Stimulated activated CD4-positive, alpha-beta T cell treated with anti-CD3 and anti-CD28 coated beads, Interleukin-4, amount 100 ng/mL, for 4 hours (primary cell): Measurements from ENCODE around the gene CA6.
"Not testable (repeated sequence)": the region's sequence is repeated elsewhere in the genome, so short reads cannot be mapped to it uniquely, and the experiment has no call there.

ENCODE experiments used
- DNase-seq, 2 experiments: peaks; one replicate each; pipeline ENCODE4 v3.0.0-alpha.2; 2020

Gene CA6

DNA sequence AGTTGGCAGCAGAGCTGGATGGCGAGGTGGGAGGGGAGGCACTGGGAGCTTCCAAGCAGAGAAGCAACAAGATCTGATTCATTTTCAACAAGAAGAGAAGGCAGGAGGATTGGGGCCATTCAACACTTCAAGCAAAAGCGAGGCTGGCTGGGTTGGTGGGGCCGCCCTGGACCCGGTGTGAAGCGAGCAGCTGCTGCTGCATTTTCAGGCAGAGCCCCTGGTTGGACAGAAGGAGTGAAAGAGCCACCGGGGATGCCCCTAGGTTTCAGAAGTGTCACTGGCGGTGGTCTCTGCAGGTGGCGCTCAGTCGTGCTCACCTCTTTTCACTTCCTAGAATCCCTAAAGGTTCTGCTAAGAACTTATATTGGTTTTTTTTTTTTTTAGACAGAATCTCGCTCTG, 62.6 kb downstream of the CA6 start:
- no peak for DNase-seq

GRCh38 chr1:9009438-9010370, 64.0 kb downstream of the CA6 start:
- no peak for DNase-seq

GRCh38 chr1:9010781-9011323, 65.2 kb downstream of the CA6 start:
- DNase-seq: no peak

DNA sequence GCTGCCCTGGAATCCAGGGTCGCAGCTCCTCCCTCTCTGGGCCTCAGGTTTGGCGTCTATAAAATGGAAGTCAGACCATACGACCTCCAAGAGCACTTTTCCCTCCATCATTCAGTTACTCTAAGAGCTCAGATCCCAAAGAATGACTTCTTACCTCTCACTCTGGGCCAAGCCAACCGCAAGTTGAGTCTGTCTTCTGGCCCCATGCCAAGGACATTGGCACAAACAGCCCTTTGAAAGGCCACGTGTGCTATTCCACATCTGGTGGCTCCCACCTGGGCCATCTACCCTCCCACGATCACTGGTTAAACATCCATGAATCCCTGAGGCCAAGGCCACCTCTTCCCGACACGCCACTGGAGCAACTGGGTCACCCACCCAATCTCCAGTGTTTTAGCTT, 68.2 kb downstream of the CA6 start:
- DNase-seq: no peak

DNA sequence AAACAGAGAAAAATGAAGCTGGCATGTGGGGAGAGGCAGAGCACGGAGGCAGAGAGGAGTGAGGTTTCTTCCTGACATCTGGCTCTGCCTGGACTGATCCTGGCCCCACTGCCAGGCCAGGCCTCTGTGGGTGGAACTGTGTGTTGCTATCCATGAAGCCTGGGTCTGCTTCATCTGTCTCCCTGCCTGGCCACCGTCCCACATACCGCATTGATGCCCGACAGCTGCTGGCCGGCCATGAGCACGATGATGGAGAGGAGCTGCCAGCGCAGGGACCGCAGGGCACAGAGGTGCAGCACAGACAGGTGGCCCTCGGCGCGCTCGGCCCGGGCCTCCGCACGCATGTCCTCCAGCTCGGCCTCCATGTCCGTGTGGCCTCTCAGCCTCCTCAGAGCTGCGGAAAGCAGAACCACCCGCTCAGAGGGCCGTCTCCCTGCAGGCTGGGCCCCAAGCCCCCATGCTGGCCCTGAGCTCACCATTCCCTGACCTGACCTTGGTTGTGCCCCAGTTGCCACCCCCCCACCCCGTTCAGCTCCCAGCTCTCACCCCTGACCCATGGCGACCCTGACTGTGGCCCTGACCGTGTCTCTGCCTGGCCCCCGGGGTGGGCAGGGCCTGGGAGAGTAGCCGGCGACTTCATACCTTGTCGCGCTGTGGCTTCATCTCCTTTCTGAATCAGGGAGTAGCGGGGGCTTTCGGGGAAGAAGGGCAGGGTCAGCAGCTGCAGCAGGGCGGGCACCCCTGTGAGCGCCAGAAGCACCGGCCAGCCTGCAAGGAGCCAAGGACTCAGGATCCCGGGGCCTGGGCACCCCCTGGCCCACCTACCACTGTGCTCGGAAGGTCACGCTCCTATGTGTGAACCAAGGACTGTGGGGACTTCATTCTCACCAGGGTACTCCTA, 69.1 kb downstream of the CA6 start:
- DNase-seq: no peak

GRCh38 chr1:9016455-9016854, 70.8 kb downstream of the CA6 start:
- no peak for DNase-seq

DNA sequence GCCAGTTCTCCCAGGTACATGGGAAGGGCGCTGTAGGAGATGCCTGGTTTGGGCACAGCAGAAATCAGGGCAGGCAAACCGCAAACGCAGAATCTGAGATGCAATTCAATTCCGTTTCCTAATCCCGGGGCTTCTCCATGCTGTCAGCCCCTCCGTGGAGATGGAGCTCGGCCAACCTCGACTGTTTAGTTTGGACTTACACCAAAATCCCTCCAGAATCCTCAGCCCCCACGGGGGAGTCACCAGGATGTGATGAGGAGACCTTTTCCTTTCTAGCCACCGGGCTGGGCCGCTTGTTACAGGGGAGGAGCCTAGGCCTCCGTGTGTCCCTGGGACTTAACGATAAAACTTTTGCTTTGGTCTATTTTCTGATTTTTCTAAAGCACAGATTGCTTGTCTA, 72.7 kb downstream of the CA6 start:
- DNase-seq: no peak

GRCh38 chr1:9019896-9020295, 74.2 kb downstream of the CA6 start:
- DNase-seq: no peak

DNA sequence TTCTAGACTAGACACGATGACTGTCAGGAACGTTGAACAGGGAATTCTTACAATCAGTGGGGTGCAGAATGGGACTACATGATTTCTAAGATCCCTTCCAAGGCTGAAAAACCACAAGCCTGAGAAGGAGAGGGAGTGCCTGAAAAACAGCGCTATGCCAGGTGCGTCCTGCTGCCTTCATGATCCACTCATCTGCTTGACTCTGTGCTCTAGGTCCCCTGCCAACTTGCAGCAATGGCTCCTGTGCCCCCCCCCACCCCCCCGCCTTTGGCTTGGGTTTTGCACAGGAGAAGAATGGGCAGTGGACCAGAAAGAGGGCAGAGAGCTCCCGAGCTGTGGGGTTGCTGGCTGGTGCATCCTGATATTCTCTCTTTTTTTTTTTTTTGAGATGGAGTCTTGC, 74.6 kb downstream of the CA6 start:
- DNase-seq: no peak

DNA sequence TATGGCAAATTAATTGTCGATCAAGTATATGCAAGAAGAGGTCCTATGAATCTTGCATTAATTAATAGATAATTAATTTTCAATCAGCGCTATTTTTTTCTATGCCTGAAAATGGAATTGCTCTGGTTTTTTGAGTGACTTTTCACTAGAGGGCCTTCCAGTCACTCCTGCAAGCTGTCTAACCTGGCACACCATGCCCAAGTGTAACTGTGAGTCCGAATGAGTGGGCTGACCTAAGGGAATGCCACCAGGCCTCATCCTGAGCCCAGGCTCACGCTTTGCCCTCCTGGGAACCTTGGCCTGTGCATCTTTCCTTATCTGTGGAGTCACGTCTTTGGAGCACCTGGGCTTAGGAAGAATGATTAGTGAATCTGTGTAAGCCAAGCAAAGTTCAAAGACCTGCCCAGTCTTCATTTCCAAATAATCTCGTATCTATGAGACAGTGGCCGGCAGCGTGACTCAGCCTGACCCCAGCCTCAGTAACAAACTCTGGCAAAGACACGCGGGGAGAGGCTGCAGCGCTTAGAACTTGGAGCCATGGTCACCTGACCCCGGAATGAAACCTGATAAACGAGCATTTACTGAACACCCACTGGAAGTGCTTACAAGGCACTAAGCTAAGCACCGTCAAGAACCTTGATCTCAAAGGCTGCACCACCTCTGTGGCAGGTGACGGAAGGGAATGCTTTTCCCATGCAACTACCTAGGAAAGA, 76.5 kb downstream of the CA6 start:
- not testable (repeated sequence) for DNase-seq

DNA sequence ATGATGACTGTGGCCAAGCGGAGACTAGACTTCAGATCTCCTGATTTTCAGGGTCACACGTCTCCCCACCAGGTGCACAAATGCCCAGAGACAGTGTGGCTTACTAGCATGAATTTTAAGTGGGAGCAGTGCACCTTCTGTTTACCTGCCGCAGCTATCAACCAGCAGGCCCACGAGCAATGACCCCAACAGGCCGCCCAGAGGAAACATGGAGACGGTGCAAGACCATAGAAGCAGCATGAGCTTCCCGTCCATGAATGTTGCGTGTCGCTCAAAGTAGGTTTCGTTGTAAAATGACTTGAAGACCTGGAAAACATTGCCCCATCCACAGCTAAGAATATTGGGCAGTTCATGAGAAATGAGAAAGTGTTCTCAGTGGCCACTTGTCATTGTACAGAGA, 77.1 kb downstream of the CA6 start:
- DNase-seq: no peak
